ENCODE data around the gene ABHD2.
A peak's percentile ranks its signal among the peaks of the same experiment; 100 is the strongest.
"Not testable (repeated sequence)": the region's sequence is repeated elsewhere in the genome, so short reads cannot be mapped to it uniquely, and the experiment has no call there.

The ABHD2 gene

GRCh38 chr15:89099968-89100367, 11.7 kb downstream of the ABHD2 start:
- no peak for DNase-seq

- DNase-seq: no peak
Observed at GRCh38 chr15:89101302-89102193, 13.3 kb downstream of the ABHD2 start.

- DNase-seq: no peak
Observed at GRCh38 chr15:89103481-89104171, 15.4 kb downstream of the ABHD2 start.

- no peak for DNase-seq
Observed at GRCh38 chr15:89104172-89104564, 15.9 kb downstream of the ABHD2 start.

- DNase-seq: no peak
Observed at GRCh38 chr15:89105147-89105546, 16.9 kb downstream of the ABHD2 start.

GRCh38 chr15:89106200-89106599, 17.9 kb downstream of the ABHD2 start:
- DNase-seq: no peak

- DNase-seq: no peak
Observed at GRCh38 chr15:89107984-89108383, 19.7 kb downstream of the ABHD2 start.

- no peak for DNase-seq
Observed at GRCh38 chr15:89108835-89109234, 20.6 kb downstream of the ABHD2 start.

GRCh38 chr15:89109238-89109637, 21.0 kb downstream of the ABHD2 start:
- no peak for DNase-seq

- DNase-seq: no peak
Observed at GRCh38 chr15:89110060-89110459, 21.8 kb downstream of the ABHD2 start.

- no peak for DNase-seq
Observed at GRCh38 chr15:89111352-89111751, 23.1 kb downstream of the ABHD2 start.

- no peak for DNase-seq
Observed at GRCh38 chr15:89111961-89112340, 23.7 kb downstream of the ABHD2 start.

- DNase-seq: no peak
Observed at GRCh38 chr15:89112341-89112971, 24.2 kb downstream of the ABHD2 start.

- no peak for DNase-seq
Observed at GRCh38 chr15:89113296-89114024, 25.2 kb downstream of the ABHD2 start.

GRCh38 chr15:89114990-89115389, 26.7 kb downstream of the ABHD2 start:
- peak; percentile 87 for DNase-seq

- peak; percentile 92 for DNase-seq
Observed at GRCh38 chr15:89115547-89115946, 27.3 kb downstream of the ABHD2 start.

- peak; percentile 96 for DNase-seq
Observed at GRCh38 chr15:89116404-89116803, 28.1 kb downstream of the ABHD2 start.

- DNase-seq: no peak
Observed at GRCh38 chr15:89117790-89118189, 29.5 kb downstream of the ABHD2 start.

GRCh38 chr15:89118481-89118989, 30.3 kb downstream of the ABHD2 start:
- no peak for DNase-seq

- peak; percentile 51 for DNase-seq
Observed at GRCh38 chr15:89119489-89120478, 31.5 kb downstream of the ABHD2 start.

- not testable (repeated sequence) for DNase-seq
Observed at GRCh38 chr15:89120479-89121000, 32.3 kb downstream of the ABHD2 start.
